ENCODE measurements around the gene XXYLT1.

The XXYLT1 gene

GRCh38 chr3:195164573-195165264 is 106.2 kb downstream of the XXYLT1 start:
- no peak for DNase-seq

GRCh38 chr3:195163719-195164572 is 107.0 kb downstream of the XXYLT1 start:
- DNase-seq = no peak

GRCh38 chr3:195162816-195163215 is 108.1 kb downstream of the XXYLT1 start:
- DNase-seq = no peak

GRCh38 chr3:195162033-195162669 is 108.8 kb downstream of the XXYLT1 start:
- no peak for DNase-seq

- DNase-seq = no peak
These were observed 110.0 kb downstream of the XXYLT1 start for GRCh38 chr3:195160908-195161434.

- peak; percentile 73 for DNase-seq
These were observed 110.6 kb downstream of the XXYLT1 start for GRCh38 chr3:195160257-195160898.

GRCh38 chr3:195159814-195160165 is 111.2 kb downstream of the XXYLT1 start:
- DNase-seq = peak; percentile 34

- no peak for DNase-seq
These were observed 111.7 kb downstream of the XXYLT1 start for GRCh38 chr3:195159117-195159813.

GRCh38 chr3:195156286-195156890 is 114.6 kb downstream of the XXYLT1 start:
- no peak for DNase-seq

GRCh38 chr3:195155570-195156241 is 115.3 kb downstream of the XXYLT1 start:
- DNase-seq = no peak

GRCh38 chr3:195154793-195155535 is 116.0 kb downstream of the XXYLT1 start:
- peak; percentile 91 for DNase-seq

GRCh38 chr3:195154111-195154791 is 116.7 kb downstream of the XXYLT1 start:
- peak; percentile 54 for DNase-seq

GRCh38 chr3:195153653-195154052 is 117.3 kb downstream of the XXYLT1 start:
- DNase-seq = peak; percentile 6

GRCh38 chr3:195153130-195153529 is 117.8 kb downstream of the XXYLT1 start:
- DNase-seq = no peak

GRCh38 chr3:195151866-195152541 is 119.0 kb downstream of the XXYLT1 start:
- DNase-seq = peak; percentile 86

GRCh38 chr3:195151402-195151801 is 119.6 kb downstream of the XXYLT1 start:
- no peak for DNase-seq

GRCh38 chr3:195150181-195151118 is 120.5 kb downstream of the XXYLT1 start:
- DNase-seq = no peak

Measured in EL (cell line).